Left colon (tissue), 2 donors: ENCODE data around the gene MGAT5. TPM values are rescaled to one million over a fixed set of nuclear protein-coding genes. Genes with fewer than 3 reads are reported as not detected.

Experiments used
- ATAC-seq: fragments of 200-7000 bp; cut with Tn5 transposase; one replicate; pipeline ENCODE4 v1.9.1; 2020; ENCODE audit warnings: mild to moderate bottlenecking, moderate library complexity
- DNase-seq, 2 donors: peaks; one replicate each; pipeline ENCODE4 v3.0.0-alpha.2; 2020
- intact Hi-C, 2 donors: fragments of 100-400 bp; cut with DNase I in 1 of 2; cut with micrococcal nuclease in 1 of 2; formaldehyde crosslinking; loops; one replicate each; pipeline versions ENCODE4 v1.11.2 to v1.14.0; 2022; cut with DNase I, micrococcal nuclease
- total RNA-seq, 2 donors: library from RNA; stranded (reverse); fragmentation: NEBNext Ultra II Directional; extraction: Animal tissue kit (Norgen Biotek cat#: 25700); gene quantifications; one replicate each; pipeline ENCODE4 v1.2.1, GENCODE V29; 2021
- donor health status: DM: no; HTN: no; CAD: no.
- donor health status: DM: yes; HTN: yes; CAD: no.

Gene MGAT5
- total RNA-seq, 2 donors from 2014 or later = 62.1 to 93.6 TPM

DNA sequence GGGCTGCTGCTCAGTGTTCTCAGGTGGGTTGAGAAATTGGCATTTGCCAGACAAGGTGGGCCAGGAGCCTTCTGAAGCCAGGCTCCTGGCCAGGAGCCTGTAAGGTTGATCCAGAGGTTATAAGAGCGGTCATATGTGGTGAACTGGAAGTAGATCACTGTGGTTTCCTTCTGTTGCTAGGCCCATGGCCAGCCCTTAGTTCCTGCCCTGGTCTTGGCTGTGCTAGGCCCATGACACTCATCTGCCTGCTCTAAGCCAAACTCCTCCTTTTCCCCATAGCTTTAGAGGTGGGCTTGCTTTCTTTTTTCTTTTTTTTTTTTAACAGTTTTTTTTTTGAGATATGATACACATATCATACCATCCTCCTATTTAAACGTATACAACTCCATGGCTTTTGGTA lies 5.0 kb upstream of the MGAT5 start:
- intact Hi-C loops = loop anchor here in 1 of 2 donors (10.0 kb wide), 1 partner anchor 166 kb away; no protein-coding TSS in a partner anchor

DNA sequence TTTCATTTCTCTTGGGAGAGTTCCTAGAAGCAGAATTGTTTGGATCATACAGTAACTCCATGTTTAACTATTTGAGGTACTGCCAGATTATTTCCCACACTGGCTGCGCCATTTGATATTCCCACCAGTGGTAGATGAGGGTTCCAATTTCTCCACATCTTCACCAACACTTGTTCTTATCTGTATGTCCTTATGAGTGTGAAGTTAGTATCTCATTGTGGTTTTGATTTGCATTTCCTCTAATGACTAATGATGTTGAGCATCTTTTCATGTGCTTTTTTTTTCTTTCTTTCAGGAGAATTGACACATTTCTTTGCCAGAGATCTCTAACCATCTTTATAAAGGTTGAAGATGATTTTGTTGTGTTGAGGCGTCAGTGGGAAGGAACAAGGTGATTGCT lies 4.1 kb upstream of the MGAT5 start:
- ATAC-seq (no peak), DNase-seq (no peak)
- intact Hi-C loops = loop anchor here in 1 of 2 donors (10.0 kb wide), 1 partner anchor 165 kb away; no protein-coding TSS in a partner anchor

More for the DNA sequence above, 5.0 kb upstream of the MGAT5 start:
- DNase-seq (no peak), ATAC-seq (no peak)

DNA sequence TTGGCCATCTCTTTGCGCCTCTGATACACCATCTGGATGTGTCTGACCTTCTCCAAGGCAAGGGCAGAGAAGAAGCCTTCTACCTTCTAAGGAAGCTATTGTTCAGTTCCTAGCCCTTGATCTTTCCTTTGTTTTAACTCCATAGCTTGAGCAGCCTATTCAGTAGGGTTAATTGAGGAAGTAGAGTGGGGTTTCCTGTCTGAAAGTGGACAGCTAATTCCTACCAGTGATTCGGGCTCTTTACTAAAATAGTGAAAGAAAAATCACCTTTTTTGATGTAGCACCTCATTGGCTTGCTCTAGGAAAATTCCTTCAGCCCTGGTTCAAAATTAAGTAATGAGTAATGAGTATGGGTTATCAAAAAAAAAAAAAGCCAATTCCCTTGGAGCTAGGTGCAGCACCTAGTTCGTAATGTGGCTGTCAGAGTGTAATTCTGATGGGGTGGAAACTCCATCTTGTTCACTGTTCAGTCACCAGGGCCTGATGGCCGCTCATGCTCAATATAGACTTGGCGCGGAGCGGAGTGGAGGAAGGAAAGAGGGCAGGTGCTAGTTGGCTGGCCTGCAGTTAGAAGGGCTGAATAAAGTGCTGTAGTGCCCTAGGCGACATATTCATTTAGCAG lies 2.9 kb upstream of the MGAT5 start:
- ATAC-seq (no peak), DNase-seq (no peak)
- intact Hi-C loops = no loop called here

DNA sequence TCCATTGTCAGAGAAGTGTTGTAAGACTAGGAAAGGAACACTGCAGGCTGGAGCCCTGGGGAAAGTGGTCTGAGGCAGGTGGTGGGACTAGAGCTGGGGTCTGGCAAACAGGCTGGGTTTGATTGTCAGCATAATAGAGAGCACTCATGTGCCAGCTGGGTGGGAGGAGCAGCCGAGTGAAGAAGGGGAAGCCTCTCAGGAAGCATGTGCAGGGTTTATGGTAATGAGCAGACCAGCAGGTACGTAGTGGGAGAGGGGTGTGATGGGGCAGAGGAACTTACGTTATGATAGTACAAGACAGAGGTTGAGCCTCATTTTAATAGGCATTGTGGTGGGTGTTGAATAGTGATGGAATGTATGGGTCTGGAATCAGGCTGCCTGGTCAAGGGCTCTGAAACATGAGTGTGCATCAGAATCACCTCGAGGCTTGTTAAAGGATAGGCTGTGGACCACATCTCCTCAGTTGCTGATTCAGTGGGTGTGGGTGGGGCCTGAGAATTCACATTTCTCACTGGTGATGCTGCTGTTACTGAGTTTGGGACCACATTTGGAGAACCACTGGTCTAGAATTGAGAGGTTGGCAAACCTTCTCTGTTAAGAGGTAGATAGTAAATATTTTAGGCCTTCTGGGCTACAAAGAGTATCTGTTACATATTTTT lies 1.7 kb upstream of the MGAT5 start:
- DNase-seq = no peak
- no peak for ATAC-seq
- intact Hi-C loops = no loop called here

DNA sequence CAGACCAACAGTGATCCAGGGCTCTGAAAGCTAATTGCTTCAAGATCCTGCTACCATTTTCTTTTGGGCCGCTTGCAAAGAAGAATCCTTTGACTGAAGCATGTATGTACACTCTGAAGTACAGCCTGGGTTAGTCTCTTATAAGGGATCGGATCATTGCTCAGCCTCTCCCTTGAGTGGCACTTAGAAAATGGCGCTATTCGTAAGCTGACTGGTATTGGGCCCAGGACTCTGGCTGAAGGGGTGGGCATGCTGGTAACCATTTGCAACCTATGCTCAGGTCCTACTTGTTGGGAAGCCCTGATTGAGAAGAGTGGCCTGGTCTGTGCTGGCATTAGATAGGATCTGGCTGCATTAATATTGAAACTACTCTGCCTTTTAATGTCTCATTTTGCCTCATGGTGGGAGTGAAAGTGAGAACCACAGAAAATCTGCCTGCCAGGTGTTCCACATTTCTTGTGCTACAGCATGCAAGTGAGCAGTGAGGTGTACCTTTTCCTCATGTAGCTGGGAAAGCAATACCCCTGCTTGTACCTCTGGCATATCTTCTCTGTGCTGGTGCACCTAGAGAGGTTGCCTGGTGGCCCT lies 661 bp upstream of the MGAT5 start:
- DNase-seq (no peak), ATAC-seq (no peak)
- intact Hi-C loops = no loop called here

DNA sequence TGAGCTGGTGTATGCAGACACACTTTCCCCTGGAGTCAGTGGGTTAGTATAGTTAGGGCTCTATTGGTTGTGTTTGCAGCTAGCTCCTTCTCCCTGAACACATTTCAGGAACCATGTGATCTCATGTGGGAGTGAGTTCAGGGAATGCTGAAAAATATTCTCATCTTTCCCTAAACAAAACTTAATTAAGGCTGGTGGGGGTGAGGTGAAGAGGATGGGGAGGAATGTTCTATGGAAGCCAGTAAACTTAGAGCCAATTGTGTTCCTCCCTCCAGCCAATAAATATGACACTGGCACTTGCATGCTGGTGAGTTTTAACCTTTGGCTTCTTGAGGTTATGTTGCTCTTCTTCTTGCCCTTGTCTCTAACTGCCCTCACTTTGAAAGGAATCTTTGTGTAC lies 952 bp downstream of the MGAT5 start:
- intact Hi-C loops = no loop called here
- DNase-seq (no peak), ATAC-seq (no peak)

DNA sequence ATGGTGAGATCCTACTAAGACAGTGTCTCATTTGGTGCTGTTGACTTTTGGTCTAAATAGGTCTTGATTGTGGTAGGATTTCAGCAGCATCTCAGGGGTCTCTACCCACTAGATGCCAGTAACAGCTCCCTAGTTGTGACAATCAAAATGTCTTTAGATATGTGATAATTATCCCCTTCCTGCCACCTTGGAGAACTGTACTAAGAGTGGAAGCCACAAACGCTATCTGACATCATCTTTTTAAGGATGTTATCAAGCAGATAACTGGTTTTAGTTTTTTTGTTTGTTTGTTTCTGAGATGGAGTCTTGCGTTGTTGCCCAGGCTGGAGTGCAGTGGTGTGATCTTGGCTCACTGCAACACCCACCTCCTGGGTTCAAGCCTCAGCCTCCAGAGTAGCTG lies 3.1 kb downstream of the MGAT5 start:
- DNase-seq (no peak), ATAC-seq (no peak)
- intact Hi-C loops = no loop called here

DNA sequence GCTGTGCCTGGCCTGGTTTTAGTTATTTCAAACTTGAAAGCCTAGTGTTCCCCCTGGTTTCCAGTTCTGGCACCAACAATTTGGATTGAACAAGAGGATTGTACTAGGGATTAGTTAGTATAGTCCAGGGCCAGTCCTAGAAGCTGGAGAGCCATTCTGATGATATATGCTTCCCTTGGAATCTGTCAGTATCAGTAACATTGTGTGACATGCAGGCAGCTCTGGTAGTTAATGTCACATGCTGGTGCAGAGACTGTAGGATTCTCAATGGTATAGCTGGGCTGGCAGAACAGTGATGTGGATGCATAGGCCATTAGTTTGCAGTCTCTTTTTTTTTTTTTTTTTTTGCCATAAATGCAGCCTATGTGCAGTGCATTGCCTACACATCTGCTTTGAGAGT lies 3.6 kb downstream of the MGAT5 start:
- no peak for DNase-seq
- no peak for ATAC-seq
- intact Hi-C loops = no loop called here

DNA sequence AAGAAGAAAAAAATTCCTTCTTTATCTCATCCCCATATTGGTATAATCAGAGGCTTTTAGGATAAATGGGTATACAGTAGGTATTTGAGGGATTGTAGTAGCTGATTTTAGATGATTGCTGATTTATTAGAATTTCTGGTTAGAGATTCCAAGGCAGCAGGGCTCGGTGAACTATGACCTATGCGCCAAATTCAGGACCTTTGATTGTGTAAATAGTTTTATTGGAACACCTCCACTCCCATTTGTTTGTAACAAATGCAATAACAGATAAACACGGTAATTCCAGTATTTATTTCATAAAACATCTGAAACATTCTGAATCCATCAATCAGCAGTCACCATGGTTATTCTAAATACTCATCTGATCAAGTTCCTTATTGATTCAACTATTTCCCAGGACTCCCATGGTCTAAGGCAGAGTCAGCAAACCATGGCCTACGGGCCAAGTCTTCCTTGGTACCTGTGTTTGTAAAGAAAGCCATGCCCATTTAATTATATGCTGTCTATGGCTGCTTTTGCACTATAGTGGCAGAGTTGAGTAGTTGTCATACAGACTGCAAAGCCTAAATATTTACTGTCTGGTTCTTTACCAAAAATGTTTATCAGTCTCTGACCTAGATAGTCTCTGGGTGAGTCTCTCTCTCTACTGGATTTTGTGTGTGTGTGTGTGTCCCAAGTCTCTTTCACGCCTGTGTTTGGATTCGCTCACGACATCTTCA lies 4.3 kb downstream of the MGAT5 start:
- no peak for DNase-seq
- intact Hi-C loops = no loop called here
- ATAC-seq = no peak

DNA sequence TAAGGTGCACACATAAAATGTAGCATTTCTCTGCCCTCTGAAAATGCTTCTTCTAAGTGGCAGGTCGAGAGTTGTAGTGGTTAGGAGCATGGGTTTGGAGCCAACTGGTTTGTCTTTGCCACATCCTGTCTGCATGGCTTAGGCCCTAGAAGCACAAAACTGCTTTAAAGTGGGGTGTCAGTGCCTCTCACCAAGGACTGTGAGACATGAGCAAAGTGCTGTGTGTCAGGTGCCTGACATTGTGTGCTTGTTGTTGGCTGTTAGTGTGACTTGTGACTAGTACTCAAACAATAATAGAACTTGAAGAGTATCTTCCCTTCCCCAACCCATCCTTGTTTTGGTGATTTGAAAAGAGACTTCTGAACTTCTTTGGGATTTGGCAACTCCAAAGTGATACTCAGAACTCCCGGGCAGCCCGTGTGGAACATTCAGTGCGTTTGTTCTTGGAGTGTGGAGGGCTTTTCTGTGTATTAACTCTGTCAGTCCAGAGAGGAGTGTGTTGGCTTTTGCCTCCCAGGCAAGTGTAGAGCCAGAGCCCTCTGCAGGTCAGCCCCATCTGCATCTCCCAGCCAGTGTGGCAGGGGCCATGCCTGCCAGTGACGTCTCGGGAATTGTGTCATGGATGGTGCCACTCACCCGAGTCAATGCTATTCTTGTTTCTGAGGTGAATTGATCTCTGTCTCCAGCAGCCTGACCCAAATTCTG lies 5.0 kb downstream of the MGAT5 start:
- no peak for ATAC-seq
- intact Hi-C loops = no loop called here
- no peak for DNase-seq

DNA sequence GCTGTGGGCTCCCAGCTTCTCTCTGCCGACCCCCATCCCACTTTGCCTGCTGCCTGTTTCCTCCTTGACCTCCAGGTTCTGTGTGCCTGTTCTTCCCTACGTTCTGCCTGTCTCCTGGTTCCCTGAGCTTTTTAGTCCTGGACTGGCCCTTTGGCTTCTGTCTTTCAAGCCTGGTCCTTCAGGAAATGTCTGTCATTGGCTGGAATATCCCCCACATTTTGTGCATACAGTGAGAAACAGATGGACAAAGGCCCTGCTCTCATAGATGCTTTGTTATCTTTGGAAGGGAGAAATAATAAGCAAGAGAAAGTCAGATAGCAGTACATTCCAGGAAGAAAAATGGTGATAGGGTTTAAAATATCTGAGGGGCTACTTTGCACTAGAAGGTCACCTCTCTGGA lies 5.7 kb downstream of the MGAT5 start:
- ATAC-seq (no peak), DNase-seq (no peak)
- intact Hi-C loops = no loop called here

DNA sequence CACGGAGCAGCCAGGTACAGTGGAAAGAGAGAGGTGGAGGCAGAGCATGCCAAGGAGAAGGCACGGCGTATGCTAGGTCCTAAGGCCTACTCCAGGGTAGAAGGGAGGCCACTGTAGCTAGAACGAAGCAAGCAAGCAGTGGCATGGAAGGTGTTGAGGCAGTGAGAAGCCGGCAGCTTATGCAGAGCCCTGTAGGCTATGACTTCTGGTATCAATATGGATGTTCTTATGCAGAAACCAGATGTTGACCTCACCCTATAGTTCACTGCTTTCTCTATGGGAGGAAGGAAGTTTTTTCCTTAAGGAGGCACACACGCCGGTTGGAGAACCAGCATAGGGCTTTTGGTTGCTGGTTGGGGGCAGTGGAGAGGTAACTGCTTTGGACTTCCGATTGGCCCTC lies 6.1 kb downstream of the MGAT5 start:
- no peak for DNase-seq
- ATAC-seq = no peak
- intact Hi-C loops = no loop called here

DNA sequence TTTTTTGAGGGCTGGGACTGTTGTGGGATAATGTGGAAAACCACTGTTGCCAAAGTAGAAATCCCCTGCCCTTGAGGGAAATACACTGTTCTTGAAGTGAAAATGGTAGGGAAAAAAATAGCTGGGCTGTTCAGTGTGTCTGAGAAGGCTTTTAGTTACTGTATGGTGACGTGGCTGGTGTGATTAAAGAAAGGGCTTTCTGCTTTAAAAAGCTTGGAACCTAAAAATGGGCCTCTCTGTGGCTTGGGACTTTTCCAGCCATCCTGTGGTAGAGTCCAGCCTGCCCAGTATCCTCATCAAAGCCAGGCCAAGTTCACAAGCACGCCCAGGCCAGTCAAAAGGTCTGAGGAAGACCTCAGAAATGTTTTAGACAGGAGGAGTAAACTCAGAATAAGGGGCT lies 6.8 kb downstream of the MGAT5 start:
- intact Hi-C loops = no loop called here
- ATAC-seq = no peak
- no peak for DNase-seq

DNA sequence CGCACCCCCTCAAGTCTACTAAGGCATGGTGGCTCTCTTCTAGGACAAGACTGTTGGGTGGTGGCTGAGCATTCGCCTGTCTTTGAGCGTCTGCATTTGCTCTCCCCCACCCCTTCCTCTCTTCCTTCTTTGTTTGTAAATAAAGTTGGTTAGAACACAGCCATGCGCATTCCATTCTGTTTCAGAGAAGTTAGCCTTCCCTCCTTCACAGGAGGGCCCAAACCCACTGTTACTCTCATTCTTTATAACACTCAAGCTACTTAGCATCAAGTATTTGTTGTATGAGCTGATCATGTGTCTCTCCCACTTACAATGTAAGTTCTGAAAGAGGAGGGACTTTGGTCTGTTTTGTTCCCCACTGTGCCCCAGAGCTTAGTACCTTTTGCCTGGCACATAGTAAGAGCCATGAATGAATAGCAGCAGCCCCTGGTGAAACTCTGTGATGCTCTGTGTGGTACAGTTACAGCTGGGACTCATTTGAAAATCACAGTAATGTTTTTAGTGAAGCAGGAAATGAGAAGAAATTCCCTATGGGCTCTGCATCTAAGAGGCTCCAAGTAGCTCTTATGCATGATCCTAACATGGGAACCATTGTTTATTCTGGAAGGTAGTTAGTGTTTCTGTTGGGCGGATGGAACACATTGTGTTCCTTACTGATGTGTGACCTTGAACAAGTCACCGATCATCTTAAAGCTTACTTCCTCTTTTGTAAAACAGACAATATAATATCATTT lies 7.7 kb downstream of the MGAT5 start:
- ATAC-seq (peak; percentile 46), DNase-seq (no peak)

DNA sequence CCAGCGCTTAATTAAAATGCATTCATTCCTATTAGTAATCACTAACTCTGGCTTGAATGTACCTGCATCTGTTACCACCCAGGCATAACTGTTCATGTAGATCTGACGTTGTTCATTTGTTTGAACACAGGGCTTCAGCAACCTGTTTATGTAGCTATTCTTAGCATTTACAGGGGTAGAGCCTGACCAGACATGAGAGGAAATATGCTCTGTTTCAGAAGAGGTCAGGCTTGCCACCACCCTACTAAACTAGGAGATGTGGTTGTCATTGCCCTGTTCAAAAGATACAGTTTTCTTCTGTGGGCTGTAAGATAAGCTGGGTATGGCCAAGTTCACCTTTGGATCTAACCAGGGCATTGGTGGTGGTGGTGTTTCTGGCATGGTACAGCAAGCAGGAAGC lies 8.8 kb downstream of the MGAT5 start:
- ATAC-seq = no peak
- intact Hi-C loops = no loop called here
- no peak for DNase-seq

More for the DNA sequence above, 7.7 kb downstream of the MGAT5 start:
- intact Hi-C loops = no loop called here

DNA sequence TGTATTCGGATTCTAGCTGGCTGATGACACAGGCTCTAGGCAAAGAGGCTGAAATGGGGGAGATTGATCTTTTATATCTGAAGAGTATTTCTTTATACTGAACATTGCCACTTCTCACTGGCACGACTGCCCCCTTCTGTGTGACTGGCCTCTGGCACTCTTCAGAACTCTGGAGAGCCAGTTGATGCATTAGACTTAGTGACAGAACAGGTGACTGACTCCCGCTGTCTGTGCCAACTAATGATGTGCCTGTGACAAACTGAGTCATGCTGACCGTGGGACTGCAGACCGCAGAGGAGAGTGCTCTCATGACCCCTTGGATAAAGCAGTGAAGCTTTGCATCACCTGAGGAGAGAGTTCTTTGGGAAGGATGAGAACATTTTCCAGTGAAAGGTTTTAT lies 14.4 kb downstream of the MGAT5 start:
- intact Hi-C loops = no loop called here
- DNase-seq = no peak
- ATAC-seq = no peak

DNA sequence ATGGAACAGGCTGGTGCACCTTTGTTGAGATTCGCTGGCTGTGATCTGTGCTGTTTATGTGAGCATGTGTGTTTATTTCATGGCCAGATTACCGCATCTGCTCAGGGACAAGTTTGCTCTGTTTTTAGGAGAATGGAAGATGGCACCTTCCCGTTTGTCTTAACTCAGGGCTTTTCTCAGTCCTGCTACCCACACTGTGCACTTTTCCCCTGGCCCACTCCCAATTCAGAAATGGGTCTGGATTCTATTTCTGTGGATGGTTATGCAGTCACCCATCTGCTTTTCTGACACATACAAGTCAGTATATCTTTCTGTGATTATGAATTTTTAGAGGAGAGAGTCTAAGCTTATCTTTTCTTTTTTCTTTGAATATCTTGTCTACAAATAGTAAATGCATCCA lies 15.4 kb downstream of the MGAT5 start:
- intact Hi-C loops = no loop called here
- no peak for ATAC-seq
- DNase-seq = no peak

DNA sequence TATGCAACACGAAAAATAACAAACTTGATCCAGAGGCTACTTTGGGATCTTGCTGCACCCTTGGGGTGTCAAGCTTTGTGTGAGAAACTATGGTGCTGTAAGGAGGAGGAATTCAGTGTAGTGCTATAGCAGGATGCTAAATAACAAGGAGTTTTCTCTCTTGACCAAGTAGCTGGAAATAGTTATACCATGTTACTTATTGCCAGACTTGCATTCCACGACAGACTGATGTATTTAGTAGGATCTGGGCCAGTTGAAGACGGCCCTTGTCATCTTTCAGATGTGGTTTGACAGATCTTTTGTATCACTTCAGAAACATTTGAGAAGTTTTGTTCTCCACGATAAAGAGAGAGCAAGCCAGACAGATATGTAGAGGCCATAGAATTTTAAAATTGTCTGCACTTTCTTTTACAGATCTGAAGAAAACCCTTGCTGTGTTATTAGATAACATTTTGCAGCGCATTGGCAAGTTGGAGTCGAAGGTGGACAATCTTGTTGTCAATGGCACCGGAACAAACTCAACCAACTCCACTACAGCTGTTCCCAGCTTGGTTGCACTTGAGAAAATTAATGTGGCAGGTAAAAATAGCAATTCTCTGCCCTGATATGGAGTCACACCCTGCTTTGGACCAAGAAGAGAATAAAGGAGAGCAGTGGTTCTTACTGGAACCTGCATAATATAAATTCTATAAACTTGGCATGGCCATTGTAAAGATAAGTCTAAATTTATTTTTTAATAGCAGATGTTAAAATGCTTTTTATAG lies 16.3 kb downstream of the MGAT5 start:
- intact Hi-C loops = no loop called here
- no peak for ATAC-seq
- DNase-seq = no peak
